Measurements from ENCODE around the gene MMP14.

DNA sequence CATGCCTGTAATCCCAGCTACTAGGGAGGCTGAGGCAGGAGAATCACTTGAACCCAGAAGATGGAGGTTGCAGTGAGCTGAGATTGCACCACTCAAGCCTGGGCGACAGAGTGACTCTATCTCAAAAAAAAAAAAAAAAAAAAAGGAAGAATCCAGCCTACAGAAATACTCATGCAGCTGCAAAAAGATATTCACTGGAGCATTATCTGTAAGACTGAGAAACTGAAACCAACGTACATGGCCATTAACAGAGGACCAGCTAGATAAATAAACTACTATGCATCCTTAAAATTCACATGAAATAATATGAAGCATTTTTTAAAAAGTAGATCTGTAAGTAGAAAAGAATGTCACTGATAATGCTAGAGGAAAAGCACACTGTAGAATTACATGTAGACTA is 24.7 kb upstream of the MMP14 start:
- TF ChIP-seq, protein P1, sequence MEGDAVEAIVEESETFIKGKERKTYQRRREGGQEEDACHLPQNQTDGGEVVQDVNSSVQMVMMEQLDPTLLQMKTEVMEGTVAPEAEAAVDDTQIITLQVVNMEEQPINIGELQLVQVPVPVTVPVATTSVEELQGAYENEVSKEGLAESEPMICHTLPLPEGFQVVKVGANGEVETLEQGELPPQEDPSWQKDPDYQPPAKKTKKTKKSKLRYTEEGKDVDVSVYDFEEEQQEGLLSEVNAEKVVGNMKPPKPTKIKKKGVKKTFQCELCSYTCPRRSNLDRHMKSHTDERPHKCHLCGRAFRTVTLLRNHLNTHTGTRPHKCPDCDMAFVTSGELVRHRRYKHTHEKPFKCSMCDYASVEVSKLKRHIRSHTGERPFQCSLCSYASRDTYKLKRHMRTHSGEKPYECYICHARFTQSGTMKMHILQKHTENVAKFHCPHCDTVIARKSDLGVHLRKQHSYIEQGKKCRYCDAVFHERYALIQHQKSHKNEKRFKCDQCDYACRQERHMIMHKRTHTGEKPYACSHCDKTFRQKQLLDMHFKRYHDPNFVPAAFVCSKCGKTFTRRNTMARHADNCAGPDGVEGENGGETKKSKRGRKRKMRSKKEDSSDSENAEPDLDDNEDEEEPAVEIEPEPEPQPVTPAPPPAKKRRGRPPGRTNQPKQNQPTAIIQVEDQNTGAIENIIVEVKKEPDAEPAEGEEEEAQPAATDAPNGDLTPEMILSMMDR (conservative IDR thresholded peaks at IDR 0.05; ENCODE audit: low read length): no peak
- no peak for TF ChIP-seq EZH2phosphoT487 (IDR thresholded peaks at IDR 0.05; ENCODE audit: borderline replicate concordance, low read depth, low read length)
